ENCODE data around the gene ROCK1. TPM values are rescaled to one million over a fixed set of nuclear protein-coding genes. Genes with fewer than 3 reads are reported as not detected.
A peak's percentile ranks its signal among the peaks of the same experiment; 100 is the strongest.
"Not testable (repeated sequence)": the region's sequence is repeated elsewhere in the genome, so short reads cannot be mapped to it uniquely, and the experiment has no call there.

The ROCK1 gene
- total RNA-seq, 1 experiment from 2014 or later, result 13.8 TPM

- DNase-seq (ENCODE audit: low read depth), result no peak
These were observed 57.3 kb downstream of the ROCK1 start for GRCh38 chr18:21054252-21054821.

- DNase-seq (ENCODE audit: low read depth), result no peak
These were observed 58.5 kb downstream of the ROCK1 start for GRCh38 chr18:21053127-21053526.

GRCh38 chr18:21052385-21052784 is 59.2 kb downstream of the ROCK1 start:
- DNase-seq (ENCODE audit: low read depth), result no peak

GRCh38 chr18:21051620-21052019 is 60.0 kb downstream of the ROCK1 start:
- DNase-seq (ENCODE audit: low read depth), result no peak

- no peak for DNase-seq (ENCODE audit: low read depth)
These were observed 62.3 kb downstream of the ROCK1 start for GRCh38 chr18:21049306-21049705.

GRCh38 chr18:21047126-21047525 is 64.5 kb downstream of the ROCK1 start:
- DNase-seq (ENCODE audit: low read depth), result no peak

GRCh38 chr18:21040466-21040865 is 71.1 kb downstream of the ROCK1 start:
- DNase-seq (ENCODE audit: low read depth), result no peak

GRCh38 chr18:21038201-21038600 is 73.4 kb downstream of the ROCK1 start:
- DNase-seq (ENCODE audit: low read depth), result no peak

- no peak for DNase-seq (ENCODE audit: low read depth)
These were observed 79.8 kb downstream of the ROCK1 start for GRCh38 chr18:21031845-21032244.

- DNase-seq (ENCODE audit: low read depth), result not testable (repeated sequence)
These were observed 93.4 kb downstream of the ROCK1 start for GRCh38 chr18:21018257-21018656.

GRCh38 chr18:21012308-21012707 is 99.3 kb downstream of the ROCK1 start:
- DNase-seq (ENCODE audit: low read depth), result no peak

GRCh38 chr18:21004726-21005125 is 106.9 kb downstream of the ROCK1 start:
- DNase-seq (ENCODE audit: low read depth), result no peak

- no peak for DNase-seq (ENCODE audit: low read depth)
These were observed 110.9 kb downstream of the ROCK1 start for GRCh38 chr18:21000667-21001066.

GRCh38 chr18:20997371-20997770 is 114.2 kb downstream of the ROCK1 start:
- no peak for DNase-seq (ENCODE audit: low read depth)

- no peak for DNase-seq (ENCODE audit: low read depth)
These were observed 115.2 kb downstream of the ROCK1 start for GRCh38 chr18:20996418-20996817.

GRCh38 chr18:20988726-20989125 is 122.9 kb downstream of the ROCK1 start:
- no peak for DNase-seq (ENCODE audit: low read depth)

- DNase-seq (ENCODE audit: low read depth), result no peak
These were observed 136.5 kb downstream of the ROCK1 start for GRCh38 chr18:20975077-20975476.

- DNase-seq (ENCODE audit: low read depth), result peak; percentile 4
These were observed 139.7 kb downstream of the ROCK1 start for GRCh38 chr18:20971886-20972267.

GRCh38 chr18:20966795-20967194 is 144.8 kb downstream of the ROCK1 start:
- no peak for DNase-seq (ENCODE audit: low read depth)

- no peak for DNase-seq (ENCODE audit: low read depth)
These were observed 148.6 kb downstream of the ROCK1 start for GRCh38 chr18:20963027-20963426.

GRCh38 chr18:20960735-20961134 is 150.9 kb downstream of the ROCK1 start:
- DNase-seq (ENCODE audit: low read depth), result no peak

- not testable (repeated sequence) for DNase-seq (ENCODE audit: low read depth)
These were observed 160.8 kb downstream of the ROCK1 start for GRCh38 chr18:20950827-20951226.
